HG03342 (cell line): ENCODE data around the gene MOB3A.
"Not testable (repeated sequence)": the region's sequence is repeated elsewhere in the genome, so short reads cannot be mapped to it uniquely, and the experiment has no call there.

Source experiments
- ATAC-seq: cut with Tn5 transposase; IDR thresholded peaks from one replicate; pipeline ENCODE4 v1.9.1; 2021; ENCODE audit warnings: mild to moderate bottlenecking, moderate library complexity; ENCODE audit not compliant: unreplicated experiment

Gene MOB3A

DNA sequence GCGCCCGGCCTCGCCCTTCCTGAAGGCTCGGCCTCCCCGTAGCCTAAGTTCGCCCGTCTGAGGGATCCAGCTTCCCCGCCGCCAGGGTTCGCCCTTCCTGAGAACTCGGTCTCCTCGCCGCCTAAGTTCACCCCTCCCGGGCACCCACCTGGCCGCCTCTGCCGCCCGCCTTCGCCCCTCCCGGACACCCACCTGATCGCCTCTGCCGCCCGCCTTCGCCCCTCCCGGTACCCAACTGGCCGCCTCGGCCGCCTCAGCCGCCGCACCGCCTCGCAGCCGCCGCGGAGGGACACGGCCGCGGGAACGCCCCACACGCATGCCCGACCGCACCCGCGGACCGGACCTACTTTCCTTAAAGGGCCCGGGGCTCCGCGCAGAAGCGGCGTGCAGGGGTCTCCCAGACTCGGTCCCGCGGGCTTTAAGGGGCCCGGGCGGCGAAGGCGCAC, at the start of gene MOB3A:
MOB3A (minus strand) TSS at position 293 of the 446 bp plus-strand sequence. CDS start 17,766 bp downstream, outside the sequence.
- ATAC-seq = peak; percentile 12

DNA sequence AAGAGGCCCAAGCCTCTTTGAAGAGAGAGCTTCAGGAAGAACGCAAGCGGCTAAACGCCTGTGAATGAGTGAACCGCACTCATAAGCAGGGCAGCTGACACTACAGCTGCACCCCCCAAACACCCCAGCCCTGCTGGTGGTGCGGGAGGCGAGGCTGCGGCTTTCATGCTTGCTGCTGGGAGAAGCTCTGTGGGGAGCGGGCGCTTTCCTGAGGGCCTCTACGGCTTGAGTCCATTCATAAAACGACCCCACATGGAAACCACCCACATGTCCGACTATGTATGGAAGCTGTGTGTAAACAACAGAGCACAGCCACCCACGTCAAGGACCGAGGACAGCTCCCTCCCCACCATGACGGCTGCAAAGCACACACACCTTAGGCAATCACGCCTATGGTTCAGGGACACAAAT, 49.7 kb upstream of the MOB3A start:
- ATAC-seq = no peak

DNA sequence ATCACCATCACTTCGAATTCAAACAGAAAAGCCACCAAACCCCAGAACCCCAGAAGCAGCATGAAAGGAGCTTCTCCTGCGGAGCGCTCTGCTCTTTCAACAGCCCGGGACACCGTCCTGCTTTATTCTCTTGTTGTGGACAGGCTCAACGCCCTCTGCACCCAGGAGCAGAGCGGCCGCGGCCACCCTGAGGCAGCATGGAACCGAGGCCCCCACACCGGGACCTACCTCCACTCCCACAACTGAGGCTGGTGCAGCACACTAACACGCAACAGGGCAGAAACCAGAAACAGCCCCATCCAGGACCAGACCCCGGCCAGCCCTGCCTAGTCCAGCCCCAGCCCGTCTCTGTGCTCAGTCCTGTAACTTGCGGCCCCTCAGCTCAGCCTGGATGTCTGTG, 48.1 kb upstream of the MOB3A start:
- ATAC-seq = no peak

DNA sequence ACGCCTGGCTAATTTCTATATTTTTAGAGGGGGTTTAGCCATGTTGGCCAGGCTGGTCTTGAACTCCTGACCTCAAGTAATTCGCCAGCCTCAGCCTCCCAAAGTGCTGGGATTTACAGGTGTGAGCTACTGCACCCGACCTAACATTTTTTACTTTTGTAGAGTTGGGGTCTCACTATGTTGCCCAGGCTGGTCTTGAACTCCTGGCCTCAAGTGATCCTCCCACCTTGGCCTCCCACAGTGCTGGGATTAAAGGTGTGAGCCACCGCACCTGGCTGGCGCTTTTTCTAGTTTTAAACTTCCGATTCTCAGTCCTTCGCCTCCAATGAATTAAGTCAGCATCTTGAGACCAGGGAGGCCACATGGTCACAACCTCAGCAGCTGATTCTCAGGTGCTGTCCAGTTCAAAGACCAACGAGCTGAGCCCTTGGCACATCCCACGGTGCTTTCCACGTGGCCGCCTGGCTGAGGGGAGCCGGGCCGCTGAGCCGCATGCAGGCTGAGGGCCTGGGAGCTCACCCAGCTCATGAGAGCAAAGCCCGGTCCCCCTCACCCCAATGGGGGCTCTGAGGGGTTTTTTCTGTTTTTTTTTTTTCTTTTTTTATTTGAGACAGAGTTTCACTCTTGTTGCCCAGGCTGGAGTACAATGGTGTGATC, 46.2 kb upstream of the MOB3A start:
- ATAC-seq = no peak

DNA sequence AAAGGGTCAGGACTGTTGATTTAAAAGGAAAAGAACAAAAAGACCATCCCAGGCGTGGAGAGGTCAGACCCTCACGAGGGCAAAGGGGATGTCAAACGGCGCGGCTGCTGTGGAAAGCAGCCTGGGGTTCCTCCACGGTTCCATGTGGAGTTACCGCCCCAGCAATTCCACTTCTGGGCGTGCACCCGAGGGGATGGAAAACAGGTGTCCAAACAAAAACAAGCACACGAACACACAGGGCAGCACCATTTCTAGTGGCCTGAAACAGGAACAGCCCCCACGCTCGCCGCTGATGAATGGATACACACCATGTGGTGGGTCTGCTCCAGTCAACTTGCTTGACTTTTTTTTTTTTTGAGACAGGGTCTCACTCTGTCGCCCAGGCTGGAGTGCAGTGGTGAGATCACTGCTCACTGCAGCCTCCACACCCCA, 44.0 kb upstream of the MOB3A start:
- no peak for ATAC-seq

DNA sequence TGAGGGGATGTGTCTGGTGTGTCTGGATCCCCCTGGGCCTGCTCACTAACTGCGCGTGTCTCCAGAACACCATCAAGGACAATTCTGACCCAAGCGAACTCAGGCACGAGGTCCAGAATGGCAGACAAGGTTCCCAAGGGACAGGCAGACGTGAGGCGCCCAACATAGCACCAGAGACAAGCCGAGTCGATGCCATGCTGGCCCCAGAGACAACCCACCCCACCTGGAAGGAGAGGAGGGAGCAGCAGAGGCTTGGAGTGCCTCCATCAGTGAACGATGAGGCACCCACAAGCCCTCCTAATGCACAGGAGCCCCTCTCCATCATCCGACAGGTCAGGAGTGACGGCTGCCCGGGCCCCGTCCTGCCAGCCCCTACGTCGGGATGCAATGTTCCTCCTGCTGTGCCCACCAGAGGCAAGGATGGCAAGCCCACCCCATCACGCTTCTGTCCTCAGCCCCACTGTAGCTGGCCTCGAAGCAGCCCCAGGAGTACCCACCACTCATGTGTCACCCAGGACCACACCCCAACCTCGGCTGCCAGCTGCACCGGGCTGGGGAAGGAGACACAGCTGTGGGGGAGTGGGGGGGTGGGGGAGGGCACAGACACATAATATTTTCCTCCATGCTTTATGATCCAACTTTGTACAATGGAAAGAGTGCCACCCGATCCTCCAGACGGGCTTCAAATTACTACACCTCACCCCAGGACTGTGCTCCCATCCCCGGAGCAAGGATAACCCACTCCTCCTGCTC, 43.4 kb upstream of the MOB3A start:
- ATAC-seq = no peak

DNA sequence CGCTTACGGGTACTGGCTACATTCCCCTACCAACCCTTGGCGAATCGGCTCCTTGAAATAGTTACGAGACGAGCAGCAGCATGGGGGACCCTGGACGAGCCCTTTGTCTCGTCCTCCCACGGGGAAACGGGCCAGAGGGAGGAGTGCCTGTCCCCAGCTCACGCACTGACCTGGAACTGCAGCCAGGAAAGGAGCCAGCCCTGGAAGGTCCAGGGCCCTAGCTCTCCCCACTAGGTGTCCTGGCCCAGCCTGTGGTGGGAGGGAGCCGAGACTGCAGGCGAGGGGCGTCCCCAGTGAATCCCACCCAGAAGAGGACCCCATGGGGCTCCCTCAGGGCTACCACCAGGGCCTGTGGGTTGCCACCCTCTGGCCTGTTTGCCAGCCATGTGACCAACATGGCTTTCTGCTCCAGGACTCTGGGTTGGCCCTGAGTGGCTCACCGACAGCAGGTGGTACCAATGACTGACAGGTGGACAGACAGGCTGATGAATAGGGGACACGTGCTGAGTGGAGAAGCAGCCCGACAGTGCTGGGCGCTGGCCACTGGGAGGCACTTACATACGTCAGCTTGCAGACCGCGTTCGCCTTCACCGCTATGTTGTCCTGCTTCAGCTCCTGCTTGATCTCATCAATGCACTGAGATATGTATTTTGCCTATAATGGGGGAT, 42.1 kb upstream of the MOB3A start:
- no peak for ATAC-seq

DNA sequence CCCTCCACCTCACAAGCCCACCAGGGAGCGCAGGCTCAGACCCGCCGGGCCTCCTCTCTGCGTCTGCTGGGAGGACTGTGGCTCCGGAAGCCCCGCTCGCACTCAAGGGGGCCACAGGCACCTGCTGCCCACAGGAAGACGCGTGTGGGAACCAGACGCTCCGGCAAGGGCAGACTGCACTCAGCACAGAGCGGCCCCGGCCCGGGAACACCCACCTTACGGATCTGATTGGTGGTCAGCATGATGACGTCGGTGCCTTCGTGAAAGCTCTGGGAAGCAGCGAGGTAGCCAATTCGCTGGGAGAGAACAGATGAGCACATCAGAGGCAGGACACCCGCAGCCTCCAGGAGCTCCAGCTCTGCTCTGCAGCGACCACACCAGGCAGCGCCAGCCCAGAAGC, 40.7 kb upstream of the MOB3A start:
- no peak for ATAC-seq

DNA sequence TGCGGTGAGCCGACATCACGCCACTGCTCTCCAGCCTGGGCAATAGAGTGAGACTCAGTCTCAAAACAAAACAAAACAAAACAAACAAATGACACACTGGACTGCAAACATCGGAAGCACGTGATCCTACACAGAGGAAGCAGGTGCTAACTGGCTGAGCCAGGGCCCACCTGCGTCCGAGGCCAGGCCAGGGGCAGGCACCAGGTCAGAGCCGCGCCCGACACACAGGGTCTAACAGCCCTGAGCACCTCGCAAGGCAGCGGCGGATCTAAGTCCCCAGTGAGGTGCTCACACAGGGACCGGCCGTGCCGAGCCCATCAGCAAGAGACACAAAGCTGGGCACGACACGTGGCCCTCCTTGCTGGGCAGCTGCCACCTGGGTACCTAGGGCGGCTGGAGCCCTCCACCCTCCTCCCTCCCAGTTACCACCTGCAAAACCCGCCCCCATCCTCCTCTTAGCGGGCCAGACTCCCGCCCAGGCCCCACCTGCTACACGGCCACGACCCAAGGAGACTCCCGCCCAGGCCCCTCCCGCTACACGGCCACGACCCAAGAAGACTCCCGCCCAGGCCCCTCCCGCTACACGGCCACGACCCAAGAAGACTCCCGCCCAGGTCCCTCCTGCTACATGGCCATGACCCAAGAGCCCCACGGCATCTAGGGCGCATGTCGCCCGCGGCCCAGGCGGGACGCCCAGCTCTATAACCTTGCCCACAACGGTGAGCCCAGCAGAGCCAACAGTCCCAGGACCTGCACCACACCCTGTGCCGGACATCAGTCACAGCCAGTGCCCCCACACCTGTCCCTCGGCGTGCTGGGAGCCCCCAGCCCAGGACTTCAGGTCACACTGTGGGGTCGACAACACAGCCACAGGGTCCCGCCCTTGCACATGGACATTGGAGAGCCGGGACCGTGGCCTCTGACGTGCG, 39.6 kb upstream of the MOB3A start:
- ATAC-seq = no peak

DNA sequence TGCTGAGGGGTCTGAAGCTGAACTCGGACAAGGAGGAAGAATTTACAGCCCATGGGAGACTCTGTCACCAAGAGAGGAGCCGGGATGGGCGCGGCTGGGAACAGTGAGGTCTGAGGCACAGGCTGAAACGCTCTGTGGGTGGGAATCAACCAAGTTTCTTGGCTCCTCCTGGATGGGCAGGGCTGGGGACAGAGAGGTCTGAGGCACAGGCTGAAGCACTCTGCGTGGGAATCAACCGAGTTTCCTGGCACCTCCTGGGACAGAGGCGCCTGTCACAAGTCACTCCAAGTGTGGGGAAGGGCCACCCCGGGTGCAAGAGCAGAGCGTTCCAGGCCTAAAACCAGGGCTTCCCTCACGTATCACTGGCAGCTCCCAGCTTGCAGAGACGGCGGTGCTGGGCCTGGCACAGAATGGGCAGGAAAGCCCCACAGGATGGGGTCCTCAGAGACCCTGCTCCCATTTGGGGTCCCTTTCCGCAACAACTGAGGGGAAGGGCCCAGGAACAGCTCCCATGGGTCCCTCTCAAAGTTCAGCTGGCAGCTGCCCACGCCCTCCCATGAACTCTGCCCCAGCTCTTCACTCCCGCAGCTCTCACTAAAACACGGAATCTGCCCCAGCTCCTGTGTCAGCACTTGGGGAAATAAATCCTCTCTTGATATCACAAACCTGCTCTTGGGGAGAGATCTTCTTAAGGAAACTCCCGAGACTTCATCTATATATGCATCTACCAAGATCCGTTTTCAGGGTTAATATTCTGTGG, 36.8 kb upstream of the MOB3A start:
- no peak for ATAC-seq

DNA sequence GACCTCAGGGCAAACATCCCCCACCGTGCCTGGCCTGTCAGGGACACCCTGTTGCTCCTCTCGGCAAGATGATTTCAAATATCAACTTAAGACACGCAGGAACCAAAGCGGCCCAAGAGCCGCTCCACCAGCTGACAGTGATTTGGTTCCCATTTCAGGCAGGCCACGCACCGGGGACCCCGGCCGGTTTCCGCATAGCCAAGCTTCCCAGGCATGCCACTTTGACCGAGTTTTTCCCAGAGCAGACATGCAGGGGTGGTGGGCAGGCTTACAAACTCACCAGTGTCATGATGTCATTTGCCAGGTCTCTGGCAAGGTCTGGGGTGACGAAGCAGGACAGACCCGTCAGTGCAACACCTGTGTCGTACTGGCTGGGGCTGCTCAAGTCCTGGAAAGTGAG, 36.1 kb upstream of the MOB3A start:
- ATAC-seq = no peak

DNA sequence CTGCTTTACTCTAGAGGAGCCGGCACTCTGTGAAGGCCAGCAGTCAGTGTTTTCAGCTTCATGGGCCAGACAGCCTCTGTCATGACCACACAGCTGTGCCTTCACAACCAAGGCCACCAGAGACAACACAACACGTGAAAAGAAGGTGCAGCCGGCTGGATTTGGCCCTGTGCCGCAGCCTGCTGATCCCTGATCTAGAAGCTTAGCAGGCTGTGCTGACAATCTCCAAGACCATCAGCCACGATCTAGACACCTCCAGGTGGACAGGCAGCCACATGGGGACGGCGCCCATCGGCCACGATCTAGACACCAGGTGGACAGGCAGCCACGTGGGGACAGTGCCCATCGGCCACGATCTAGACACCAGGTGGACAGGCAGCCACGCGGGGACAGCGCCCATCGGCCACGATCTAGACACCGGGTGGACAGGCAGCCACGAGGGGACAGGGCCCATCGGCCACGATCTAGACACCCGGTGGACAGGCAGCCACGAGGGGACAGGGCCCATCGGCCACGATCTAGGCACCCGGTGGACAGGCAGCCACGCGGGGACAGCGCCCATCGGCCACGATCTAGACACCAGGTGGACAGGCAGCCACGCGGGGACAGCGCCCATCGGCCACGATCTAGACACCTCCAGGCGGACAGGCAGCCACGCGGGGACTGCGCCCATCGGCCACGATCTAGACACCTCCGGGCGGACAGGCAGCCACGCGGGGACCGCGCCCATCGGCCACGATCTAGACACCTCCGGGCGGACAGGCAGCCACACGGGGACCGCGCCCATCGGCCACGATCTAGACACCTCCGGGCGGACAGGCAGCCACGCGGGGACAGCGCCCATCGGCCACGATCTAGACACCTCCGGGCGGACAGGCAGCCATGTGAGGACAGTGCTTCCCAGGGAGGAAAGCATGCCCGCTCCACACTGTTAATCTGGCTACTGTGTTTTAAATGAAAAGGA, 35.2 kb upstream of the MOB3A start:
- not testable (repeated sequence) for ATAC-seq

DNA sequence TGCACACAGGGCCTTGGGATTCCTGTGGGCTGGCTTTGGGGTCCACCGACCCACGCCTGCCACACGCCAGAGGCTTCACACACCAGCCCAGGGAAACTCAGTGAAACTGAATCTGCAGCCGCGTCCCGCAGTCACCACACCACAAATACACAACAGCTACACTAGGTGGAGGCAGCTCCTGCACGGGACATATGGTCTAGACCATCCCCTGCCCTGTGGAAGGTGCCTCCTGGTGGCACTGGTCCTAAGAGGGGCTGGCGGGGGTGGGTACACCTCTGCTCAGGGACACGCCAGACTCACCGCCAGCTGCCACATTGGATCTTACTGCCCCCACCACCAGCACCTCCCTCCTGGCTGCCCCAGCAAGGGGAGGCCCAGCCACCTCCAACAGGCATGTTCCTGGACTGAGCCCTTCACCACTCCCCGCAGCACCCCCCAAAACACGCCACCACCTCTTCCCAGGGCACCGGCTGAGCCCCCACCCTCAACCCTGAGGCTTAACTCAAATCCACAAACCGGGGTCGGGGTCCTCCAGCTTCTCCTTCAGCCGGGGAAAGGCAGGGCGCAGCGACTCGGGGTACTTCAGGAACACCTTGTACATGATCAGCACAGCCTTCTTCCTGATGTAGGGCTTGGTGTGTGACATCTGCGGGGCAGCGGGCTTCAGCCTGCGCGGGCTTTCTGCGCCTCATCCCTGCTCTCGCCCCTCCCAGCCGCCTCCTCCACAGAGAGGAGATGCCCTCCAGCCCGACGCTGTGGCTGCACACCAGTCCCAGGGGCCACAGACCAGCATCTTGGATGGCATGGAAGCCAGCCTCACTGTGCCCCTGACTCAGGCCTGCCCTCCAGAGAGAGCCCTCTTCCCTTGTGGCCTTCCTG, 34.0 kb upstream of the MOB3A start:
- ATAC-seq = no peak

DNA sequence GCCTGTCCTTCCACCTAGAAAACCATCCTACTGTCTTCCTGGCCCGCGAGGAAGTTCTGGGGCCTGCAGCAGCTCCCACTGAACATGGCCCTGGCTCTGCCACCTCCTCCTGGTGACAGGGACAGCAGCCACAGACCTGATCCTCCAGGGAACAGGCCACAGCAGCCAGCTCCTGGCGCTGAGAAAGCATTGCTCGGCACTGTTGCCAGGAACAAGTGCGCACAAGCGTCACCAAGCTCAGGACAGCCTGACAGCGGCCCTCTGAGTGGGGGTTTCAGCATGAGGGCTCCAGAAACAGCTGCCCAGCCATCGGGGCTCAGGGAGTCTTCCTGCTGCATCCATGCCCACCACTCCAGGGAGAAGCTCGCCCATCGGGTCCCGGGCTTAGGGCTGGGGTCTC, 33.4 kb upstream of the MOB3A start:
- no peak for ATAC-seq

DNA sequence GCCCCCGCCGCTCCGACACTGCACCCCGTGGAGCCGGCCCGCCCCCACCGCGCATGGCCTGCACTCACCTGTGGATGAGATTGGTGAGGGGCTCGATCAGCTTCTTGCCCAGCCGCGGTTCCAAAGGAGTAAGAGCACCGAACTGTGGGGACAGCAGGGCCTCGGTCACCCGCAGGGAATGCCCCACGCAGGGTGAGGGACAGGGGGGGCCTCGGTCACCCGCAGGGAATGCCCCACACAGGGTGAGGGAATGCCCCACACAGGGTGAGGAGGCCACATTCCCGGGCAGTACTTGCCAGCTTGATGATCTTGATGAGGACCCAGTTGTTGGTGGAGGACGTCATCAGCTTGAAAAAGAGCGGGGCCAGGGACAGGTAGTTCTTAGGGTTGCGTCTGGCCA, 32.9 kb upstream of the MOB3A start:
- ATAC-seq = no peak

DNA sequence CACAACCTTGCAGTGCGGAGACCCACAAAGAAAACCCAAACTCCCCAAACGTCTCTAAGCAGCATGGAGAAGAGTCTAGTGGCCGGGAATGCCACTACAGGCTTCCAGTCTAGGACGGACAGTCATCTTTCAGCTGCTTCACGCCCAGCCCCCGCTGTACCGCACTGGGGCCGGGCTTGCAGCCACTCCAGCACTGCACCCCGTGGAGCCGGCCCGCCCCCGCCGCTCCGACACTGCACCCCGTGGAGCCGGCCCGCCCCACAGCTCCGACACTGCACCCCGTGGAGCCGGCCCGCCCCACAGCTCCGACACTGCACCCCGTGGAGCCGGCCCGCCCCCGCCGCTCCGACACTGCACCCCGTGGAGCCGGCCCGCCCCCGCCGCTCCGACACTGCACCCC, 32.1 kb upstream of the MOB3A start:
- not testable (repeated sequence) for ATAC-seq

DNA sequence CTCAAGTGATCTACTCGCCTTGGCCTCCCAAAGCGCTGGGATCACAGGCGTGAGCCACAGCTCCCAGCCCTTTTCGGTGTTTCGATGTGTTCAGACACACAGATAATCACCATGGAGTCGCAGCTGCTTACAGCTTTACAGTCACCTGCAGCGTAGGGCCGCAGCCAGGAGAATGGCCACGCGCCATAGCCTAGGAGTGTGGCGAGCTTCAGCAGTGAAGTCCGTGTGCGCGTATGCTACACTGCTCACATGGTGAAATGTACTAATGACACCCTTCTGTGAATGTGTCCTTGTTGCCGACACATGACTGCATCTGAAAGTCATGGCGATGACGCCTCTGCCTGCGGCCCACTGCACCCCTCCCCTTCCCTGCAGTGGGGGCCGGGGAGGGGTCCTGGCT, 31.6 kb upstream of the MOB3A start:
- ATAC-seq = no peak
